NB4 (cell line): ENCODE results near the gene NEXMIF.

Source experiments
- CTCF ChIP-seq: IDR thresholded peaks from one replicate; pipeline ENCODE4 v1.5.1; 2012; ENCODE audit warnings: low read depth, low read length
- MYC ChIP-seq: IDR thresholded peaks from 2 replicates; pipeline ENCODE4 v1.6.1; 2011; ENCODE audit warnings: low read depth, low read length

GRCh38 chrX:74804574-74804973 lies 120.7 kb downstream of the NEXMIF start:
- TF ChIP-seq CTCF (no peak), MYC (no peak)
